ENCODE results near the gene PRDM16. TPM values are rescaled to one million over a fixed set of nuclear protein-coding genes. Genes with fewer than 3 reads are reported as not detected.

Gene PRDM16
- total and polyA plus RNA-seq, 2 donors (not counting 1 experiment from before 2014, with no cell fraction given): 0.03 to 0.12 TPM

- H3K4me1 Mint-ChIP-seq: no peaks in the 10 kb centered on the region
- ChIA-PET CTCF (no interaction called here), POLR2A (no interaction called here)
- H3K4me3 ChIP-seq (ENCODE audit: control extremely low read depth in 1 of 5, extremely low read depth in 1 of 5, insufficient read depth in 1 of 5, low read depth in 2 of 5, low read length in 4 of 5): no peak overlapping the region
- no peak overlapping the region for H3K27ac ChIP-seq (ENCODE audit: low read length in 2 of 2)
- intact Hi-C loops (cut with micrococcal nuclease): no loop called here
- no peak overlapping the region for H2AFZ ChIP-seq (ENCODE audit: insufficient read depth, low read depth, low read length, poor library complexity, severe bottlenecking)
- no peaks in the 10 kb centered on the region for H3K27me3 ChIP-seq (replicated peaks in 1 of 4; ENCODE audit: control extremely low read depth in 1 of 4, control insufficient read depth in 3 of 4, insufficient read depth in 4 of 4, low read length in 3 of 4)
- DNase-seq (no peak), ATAC-seq (ENCODE audit: low read depth) (no peak)
- H3K36me3 ChIP-seq (replicated peaks in 1 of 2; ENCODE audit: control extremely low read depth in 1 of 2, control insufficient read depth in 1 of 2, extremely low read depth in 1 of 2, insufficient read depth in 2 of 2, low read length in 1 of 2): no peaks in the 10 kb centered on the region
- H3K79me2 ChIP-seq (ENCODE audit: control insufficient read depth, insufficient read depth, low read length): no peaks in the 10 kb centered on the region
- H3K27ac Mint-ChIP-seq: no peak overlapping the region
- no peak overlapping the region for H3K4me2 ChIP-seq (replicated peaks; ENCODE audit: low read depth, low read length, poor library complexity, severe bottlenecking)
- no peaks in the 10 kb centered on the region for H3K4me1 ChIP-seq (ENCODE audit: control insufficient read depth in 2 of 2, insufficient read depth in 2 of 2, low read length in 2 of 2)
- peaks cover 3% of the 10 kb centered on the region for H3K27me3 Mint-ChIP-seq
- H3K9me3 Mint-ChIP-seq (ENCODE audit: insufficient read depth): no peaks in the 10 kb centered on the region
- H4K20me1 ChIP-seq (ENCODE audit: control insufficient read depth, insufficient read depth, low read length, poor library complexity, severe bottlenecking): no peaks in the 10 kb centered on the region
- TF ChIP-seq CTCF (IDR thresholded peaks at IDR 0.05) (no peak), EZH2 (IDR thresholded peaks at IDR 0.05; ENCODE audit: borderline replicate concordance, insufficient read depth, low read depth, low read length, poor library complexity, severe bottlenecking) (no peak)
- H3K9me3 ChIP-seq (ENCODE audit: control extremely low read depth in 1 of 3, control insufficient read depth in 2 of 3, insufficient read depth in 1 of 3, low read length in 2 of 3): no peaks in the 10 kb centered on the region
- H3K9ac ChIP-seq (ENCODE audit: low read length): no peak overlapping the region
- H3K4me3 Mint-ChIP-seq: no peak overlapping the region
- 65% methylated on average over 8 of the region's 8 CpGs for WGBS (ENCODE audit: insufficient coverage)
Observed at GRCh38 chr1:3085721-3086120, 16.7 kb downstream of the PRDM16 start.

GRCh38 chr1:3086272-3086974, 17.4 kb downstream of the PRDM16 start:
- no peak overlapping the region for H3K4me3 Mint-ChIP-seq
- Histone ChIP-seq H3K4me1 (ENCODE audit: control insufficient read depth in 2 of 2, insufficient read depth in 2 of 2, low read length in 2 of 2) (no peaks in the 10 kb centered on the region), H3K4me3 (ENCODE audit: control extremely low read depth in 1 of 5, extremely low read depth in 1 of 5, insufficient read depth in 1 of 5, low read depth in 2 of 5, low read length in 4 of 5) (no peak overlapping the region), H2AFZ (ENCODE audit: insufficient read depth, low read depth, low read length, poor library complexity, severe bottlenecking) (no peak overlapping the region), H3K9me3 (ENCODE audit: control extremely low read depth in 1 of 3, control insufficient read depth in 2 of 3, insufficient read depth in 1 of 3, low read length in 2 of 3) (no peaks in the 10 kb centered on the region), H4K20me1 (ENCODE audit: control insufficient read depth, insufficient read depth, low read length, poor library complexity, severe bottlenecking) (no peaks in the 10 kb centered on the region), H3K79me2 (ENCODE audit: control insufficient read depth, insufficient read depth, low read length) (no peaks in the 10 kb centered on the region), H3K9ac (ENCODE audit: low read length) (no peak overlapping the region), H3K27ac (ENCODE audit: low read length in 2 of 2) (no peak overlapping the region), H3K27me3 (replicated peaks in 1 of 4; ENCODE audit: control extremely low read depth in 1 of 4, control insufficient read depth in 3 of 4, insufficient read depth in 4 of 4, low read length in 3 of 4) (no peaks in the 10 kb centered on the region), H3K4me2 (replicated peaks; ENCODE audit: low read depth, low read length, poor library complexity, severe bottlenecking) (no peak overlapping the region), H3K36me3 (replicated peaks in 1 of 2; ENCODE audit: control extremely low read depth in 1 of 2, control insufficient read depth in 1 of 2, extremely low read depth in 1 of 2, insufficient read depth in 2 of 2, low read length in 1 of 2) (no peaks in the 10 kb centered on the region)
- no peak for ATAC-seq (ENCODE audit: low read depth)
- no peaks in the 10 kb centered on the region for H3K9me3 Mint-ChIP-seq (ENCODE audit: insufficient read depth)
- no peaks in the 10 kb centered on the region for H3K4me1 Mint-ChIP-seq
- H3K27me3 Mint-ChIP-seq: peaks cover 3% of the 10 kb centered on the region
- H3K27ac Mint-ChIP-seq: no peak overlapping the region
- no peak for DNase-seq
- ChIA-PET CTCF (no interaction called here), POLR2A (no interaction called here)
- TF ChIP-seq EZH2 (IDR thresholded peaks at IDR 0.05; ENCODE audit: borderline replicate concordance, insufficient read depth, low read depth, low read length, poor library complexity, severe bottlenecking) (no peak), CTCF (IDR thresholded peaks at IDR 0.05) (no peak)
- 89% methylated on average over 21 of the region's 26 CpGs for WGBS (ENCODE audit: insufficient coverage)
- intact Hi-C loops (cut with micrococcal nuclease): no loop called here
